Liver (tissue), 9 donors: ENCODE data around the gene FBXO3. TPM values are rescaled to one million over a fixed set of nuclear protein-coding genes. Genes with fewer than 3 reads are reported as not detected.
A peak's percentile ranks its signal among the peaks of the same experiment; 100 is the strongest.

Source experiments
- DNase-seq: peaks from one replicate; pipeline ENCODE4 v3.0.0-alpha.2; 2017; ENCODE audit warnings: low spot score
- H3K27ac ChIP-seq, 2 donors: one replicate each; pipeline ENCODE4 v1.7.0; 2013; ENCODE audit warnings: inconsistent platforms in 2 of 2, low read length in 2 of 2, control low read depth in 1 of 2, low read depth in 1 of 2, mild to moderate bottlenecking in 1 of 2
- H3K27me3 ChIP-seq, 4 donors: one replicate each; pipeline versions ENCODE4 v1.6.1 to v1.7.0; 2013; ENCODE audit warnings: low read length in 3 of 4, inconsistent platforms in 1 of 4, mild to moderate bottlenecking in 1 of 4, moderate library complexity in 1 of 4; ENCODE audit not compliant: control insufficient read depth in 4 of 4, insufficient read depth in 4 of 4
- H3K36me3 ChIP-seq, 4 donors: one replicate each; pipeline versions ENCODE4 v1.6.1 to v1.7.0; 2013; ENCODE audit warnings: low read length in 3 of 4, mild to moderate bottlenecking in 3 of 4, low read depth in 1 of 4, moderate library complexity in 1 of 4; ENCODE audit not compliant: control insufficient read depth in 4 of 4, insufficient read depth in 3 of 4
- H3K4me1 ChIP-seq, 4 donors: one replicate each; pipeline versions ENCODE4 v1.6.1 to v1.7.0; 2013; ENCODE audit warnings: low read length in 3 of 4, mild to moderate bottlenecking in 3 of 4, moderate library complexity in 1 of 4; ENCODE audit not compliant: control insufficient read depth in 4 of 4, insufficient read depth in 4 of 4
- H3K4me3 ChIP-seq, 3 donors: one replicate each; pipeline versions ENCODE4 v1.6.1 to v1.7.0; 2013; ENCODE audit warnings: low read length in 3 of 3, control low read depth in 1 of 3, low read depth in 1 of 3, mild to moderate bottlenecking in 1 of 3
- H3K9ac ChIP-seq, 2 donors: one replicate each; pipeline ENCODE4 v1.7.0; 2013; ENCODE audit warnings: low read length in 2 of 2, mild to moderate bottlenecking in 2 of 2, moderate library complexity in 2 of 2, control low read depth in 1 of 2, low read depth in 1 of 2
- H3K9me3 ChIP-seq, 4 donors: one replicate each; pipeline versions ENCODE4 v1.6.1 to v1.7.0; 2013; ENCODE audit warnings: low read length in 3 of 4; ENCODE audit not compliant: control insufficient read depth in 4 of 4
- ATF3 ChIP-seq: IDR thresholded peaks from 2 replicates; pipeline ENCODE4 v1.6.1; 2016; ENCODE audit warnings: antibody characterized with exemption
- CTCF ChIP-seq: fragments of 150-350 bp; IDR thresholded peaks from 2 replicates; pipeline ENCODE4 v1.5.1; 2017; ENCODE audit warnings: improper control_type of control experiment, low read depth, low read length; ENCODE audit not compliant: missing input control
- EGR1 ChIP-seq, 2 donors: IDR thresholded peaks; 2 replicates each; pipeline ENCODE4 v1.6.1; 2016 to 2018; ENCODE audit warnings: antibody characterized with exemption in 2 of 2, low read depth in 2 of 2
- FOXA2 ChIP-seq: IDR thresholded peaks from 2 replicates; pipeline ENCODE4 v1.6.1; 2016; ENCODE audit warnings: antibody characterized with exemption
- GABPA ChIP-seq, 2 donors: IDR thresholded peaks in 1 of 2; conservative IDR thresholded peaks in 1 of 2; 2 replicates each; pipeline ENCODE4 v1.6.1; 2016; ENCODE audit warnings: antibody characterized with exemption in 2 of 2, mild to moderate bottlenecking in 1 of 2, moderate library complexity in 1 of 2
- HNF4A ChIP-seq, 2 donors: conservative IDR thresholded peaks; 2 replicates each; pipeline ENCODE4 v1.6.1; 2016; ENCODE audit warnings: antibody characterized with exemption in 2 of 2, mild to moderate bottlenecking in 2 of 2
- HNF4G ChIP-seq: IDR thresholded peaks from 2 replicates; pipeline ENCODE4 v1.6.1; 2016; ENCODE audit warnings: antibody characterized with exemption
- MAX ChIP-seq: IDR thresholded peaks from 2 replicates; pipeline ENCODE4 v1.6.1; 2016; ENCODE audit warnings: antibody characterized with exemption
- NR2F2 ChIP-seq: IDR thresholded peaks from 2 replicates; pipeline ENCODE4 v1.6.1; 2016; ENCODE audit warnings: antibody characterized with exemption
- REST ChIP-seq: IDR thresholded peaks from 2 replicates; pipeline ENCODE4 v1.6.1; 2016; ENCODE audit warnings: antibody characterized with exemption, mild to moderate bottlenecking
- RXRA ChIP-seq, 2 donors: IDR thresholded peaks; 2 replicates each; pipeline ENCODE4 v1.6.1; 2017 to 2018; ENCODE audit warnings: antibody characterized with exemption in 2 of 2, mild to moderate bottlenecking in 1 of 2
- SP1 ChIP-seq: IDR thresholded peaks from 2 replicates; pipeline ENCODE4 v1.6.1; 2018; ENCODE audit warnings: antibody characterized with exemption, mild to moderate bottlenecking
- TAF1 ChIP-seq: conservative IDR thresholded peaks from 2 replicates; pipeline ENCODE4 v1.6.1; 2016; ENCODE audit warnings: antibody characterized with exemption, mild to moderate bottlenecking
- YY1 ChIP-seq: IDR thresholded peaks from 2 replicates; pipeline ENCODE4 v1.6.1; 2016; ENCODE audit warnings: antibody characterized with exemption, mild to moderate bottlenecking
- ZBTB33 ChIP-seq: IDR thresholded peaks from 2 replicates; pipeline ENCODE4 v1.6.1; 2016; ENCODE audit warnings: antibody characterized with exemption
- WGBS: extraction: QIAGEN DNeasy Blood & Tissue Kit; methylation state at CpG from one replicate; pipeline ENCODE4 v1.1.7; 2013; 5-methylcytosine and 5-hydroxymethylcytosine counted together
- polyA plus RNA-seq, 2 donors: library from polyadenylated mRNA; stranded (reverse) in 1 of 2; unstranded in 1 of 2; fragments of 200-250 nt in 1 of 2; fragments of >200 nt in 1 of 2; fragmentation: Nextera tagmentation in 1 of 2; extraction: Ambion mirVana in 1 of 2; gene quantifications; one replicate each; pipeline versions ENCODE4 v1.2.1 to v1.2.3, GENCODE V29; 2013 to 2015
- total RNA-seq, 2 donors: library from RNA; depleted of rRNA; stranded (reverse); fragments of >200 nt; gene quantifications; one replicate each; pipeline ENCODE4 v1.2.3, GENCODE V29; 2014
- donor health status: healthy.
- donor health status: healthy.
- donor health status: healthy.
- donor health status: healthy.
- donor health status: healthy.

Gene FBXO3
- total and polyA plus RNA-seq, 4 donors, result 12.2 to 36.4 (median 18.8) TPM

- no peak overlapping the region for H3K9ac ChIP-seq
- 84% methylated on average over 5 of the region's 5 CpGs for WGBS
- no peak overlapping the region for H3K27ac ChIP-seq
- no peaks in the 10 kb centered on the region for H3K27me3 ChIP-seq
- H3K36me3 ChIP-seq, result peaks cover 0 to 11% (median 7%) of the 10 kb centered on the region in 4 donors
- no peak for DNase-seq
- H3K4me1 ChIP-seq, result peaks cover 0 to 9% (median 7%) of the 10 kb centered on the region in 4 donors
- H3K4me3 ChIP-seq, result no peak overlapping the region
- TF ChIP-seq ZBTB33, result no peak
- TF ChIP-seq REST, result no peak
- no peak for TF ChIP-seq MAX
- no peak for TF ChIP-seq HNF4A (conservative IDR thresholded peaks at IDR 0.05)
- no peak for TF ChIP-seq GABPA (IDR thresholded peaks at IDR 0.05 in 1 of 2, conservative IDR thresholded peaks at IDR 0.05 in 1 of 2)
- no peak for TF ChIP-seq HNF4G
- no peak for TF ChIP-seq YY1
- no peak for TF ChIP-seq NR2F2
- TF ChIP-seq SP1, result no peak
- TF ChIP-seq RXRA (IDR thresholded peaks at IDR 0.05), result no peak
- no peak for TF ChIP-seq ATF3
- no peak for TF ChIP-seq EGR1 (IDR thresholded peaks at IDR 0.05; ENCODE audit: low read depth in 2 of 2)
- TF ChIP-seq CTCF, result no peak
- no peak for TF ChIP-seq FOXA2
- no peak for TF ChIP-seq TAF1
- no peaks in the 10 kb centered on the region for H3K9me3 ChIP-seq
Measured at GRCh38 chr11:33725496-33725895, 48.8 kb downstream of the FBXO3 start.

- WGBS, result 70% methylated on average over 4 of the region's 4 CpGs
- Histone ChIP-seq H3K27me3 (no peaks in the 10 kb centered on the region), H3K36me3 (peaks cover under 1 to 18% (median 12%) of the 10 kb centered on the region in 4 donors), H3K4me3 (no peak overlapping the region), H3K9ac (no peak overlapping the region), H3K27ac (peak overlapping the region; percentile 42 to 81), H3K9me3 (no peaks in the 10 kb centered on the region), H3K4me1 (peaks cover 0 to 9% (median 7%) of the 10 kb centered on the region in 4 donors)
- DNase-seq, result no peak
- TF ChIP-seq RXRA (IDR thresholded peaks at IDR 0.05) (no peak), REST (no peak), HNF4A (conservative IDR thresholded peaks at IDR 0.05) (no peak), ZBTB33 (no peak)
Measured at GRCh38 chr11:33724644-33725035, 49.7 kb downstream of the FBXO3 start.
